ENCODE measurements around the gene TM9SF1.

GRCh38 chr14:24150993-24151392 lies 44.2 kb downstream of the TM9SF1 start:
- TF ChIP-seq, protein P1, sequence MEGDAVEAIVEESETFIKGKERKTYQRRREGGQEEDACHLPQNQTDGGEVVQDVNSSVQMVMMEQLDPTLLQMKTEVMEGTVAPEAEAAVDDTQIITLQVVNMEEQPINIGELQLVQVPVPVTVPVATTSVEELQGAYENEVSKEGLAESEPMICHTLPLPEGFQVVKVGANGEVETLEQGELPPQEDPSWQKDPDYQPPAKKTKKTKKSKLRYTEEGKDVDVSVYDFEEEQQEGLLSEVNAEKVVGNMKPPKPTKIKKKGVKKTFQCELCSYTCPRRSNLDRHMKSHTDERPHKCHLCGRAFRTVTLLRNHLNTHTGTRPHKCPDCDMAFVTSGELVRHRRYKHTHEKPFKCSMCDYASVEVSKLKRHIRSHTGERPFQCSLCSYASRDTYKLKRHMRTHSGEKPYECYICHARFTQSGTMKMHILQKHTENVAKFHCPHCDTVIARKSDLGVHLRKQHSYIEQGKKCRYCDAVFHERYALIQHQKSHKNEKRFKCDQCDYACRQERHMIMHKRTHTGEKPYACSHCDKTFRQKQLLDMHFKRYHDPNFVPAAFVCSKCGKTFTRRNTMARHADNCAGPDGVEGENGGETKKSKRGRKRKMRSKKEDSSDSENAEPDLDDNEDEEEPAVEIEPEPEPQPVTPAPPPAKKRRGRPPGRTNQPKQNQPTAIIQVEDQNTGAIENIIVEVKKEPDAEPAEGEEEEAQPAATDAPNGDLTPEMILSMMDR (IDR thresholded peaks at IDR 0.05; ENCODE audit: low read length): no peak
- TF ChIP-seq EZH2 (IDR thresholded peaks at IDR 0.05; ENCODE audit: borderline replicate concordance, low read length): no peak
